ENCODE measurements around the gene OXLD1.

The OXLD1 gene

DNA sequence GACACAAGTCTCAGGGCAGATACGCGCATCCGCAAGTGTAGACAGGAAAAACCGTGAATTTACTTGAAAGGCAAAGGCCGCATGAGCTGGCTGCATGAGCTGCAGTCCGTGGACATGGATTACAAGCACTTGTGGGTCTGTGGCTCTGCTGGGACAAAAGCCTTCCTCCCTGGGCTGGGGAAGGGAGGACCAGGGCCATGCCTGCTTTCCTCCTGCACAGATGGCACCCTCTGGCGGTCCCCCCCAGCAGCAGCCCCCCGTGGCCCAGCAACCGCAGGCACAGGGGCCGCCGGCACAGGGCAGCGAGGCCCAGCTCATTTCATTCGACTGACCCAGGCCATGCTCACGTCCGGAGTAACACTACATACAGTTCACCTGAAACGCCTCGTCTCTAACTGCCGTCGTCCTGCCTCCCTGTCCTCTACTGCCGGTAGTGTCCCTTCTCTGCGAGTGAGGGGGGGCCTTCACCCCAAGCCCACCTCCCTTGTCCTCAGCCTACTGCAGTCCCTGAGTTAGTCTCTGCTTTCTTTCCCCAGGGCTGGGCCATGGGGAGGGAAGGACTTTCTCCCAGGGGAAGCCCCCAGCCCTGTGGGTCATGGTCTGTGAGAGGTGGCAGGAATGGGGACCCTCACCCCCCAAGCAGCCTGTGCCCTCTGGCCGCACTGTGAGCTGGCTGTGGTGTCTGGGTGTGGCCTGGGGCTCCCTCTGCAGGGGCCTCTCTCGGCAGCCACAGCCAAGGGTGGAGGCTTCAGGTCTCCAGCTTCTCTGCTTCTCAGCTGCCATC is 35.1 kb upstream of the OXLD1 start:
- DNase-seq: no peak

- no peak for DNase-seq
Measured at GRCh38 chr17:81700353-81701287, 34.2 kb upstream of the OXLD1 start.

DNA sequence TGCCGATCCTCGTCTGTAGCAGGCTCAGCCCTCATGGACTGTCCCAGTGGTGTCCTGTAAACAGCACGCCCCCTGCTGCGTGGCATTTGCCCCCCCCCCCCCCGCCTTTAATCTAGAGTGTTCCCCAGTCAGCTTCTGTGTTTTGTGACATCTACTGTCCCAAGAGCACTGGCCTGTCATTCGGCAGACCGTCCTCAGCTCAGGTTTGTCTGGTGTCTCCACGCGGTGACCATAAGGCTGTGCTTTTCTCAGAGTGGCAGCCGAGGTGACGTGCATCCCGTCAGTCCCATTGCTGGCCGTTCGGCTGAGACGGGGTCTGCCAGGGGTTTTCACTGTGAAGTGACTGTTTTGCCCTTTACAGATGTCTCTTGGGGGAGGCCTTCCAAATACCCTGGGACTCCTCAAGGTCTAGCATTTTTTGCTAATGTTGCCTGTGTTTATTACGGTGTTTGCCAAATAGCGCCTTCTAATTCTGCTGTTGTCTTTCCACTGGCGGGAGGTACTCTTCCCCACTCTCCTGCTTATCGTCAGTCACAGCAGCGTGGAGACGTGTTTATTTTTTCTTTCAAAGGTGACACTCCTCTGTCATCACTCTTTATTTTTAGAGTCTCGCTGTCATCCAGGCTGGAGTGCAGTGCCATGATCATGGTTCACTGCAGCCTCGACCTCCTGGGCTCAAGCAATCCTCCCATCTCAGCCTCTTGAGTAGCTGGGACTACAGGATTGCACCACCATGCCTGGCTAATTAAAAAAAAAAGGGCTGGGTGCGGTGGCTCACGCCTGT is 31.0 kb upstream of the OXLD1 start:
- DNase-seq: no peak

GRCh38 chr17:81696218-81696941 is 30.0 kb upstream of the OXLD1 start:
- no peak for DNase-seq

DNA sequence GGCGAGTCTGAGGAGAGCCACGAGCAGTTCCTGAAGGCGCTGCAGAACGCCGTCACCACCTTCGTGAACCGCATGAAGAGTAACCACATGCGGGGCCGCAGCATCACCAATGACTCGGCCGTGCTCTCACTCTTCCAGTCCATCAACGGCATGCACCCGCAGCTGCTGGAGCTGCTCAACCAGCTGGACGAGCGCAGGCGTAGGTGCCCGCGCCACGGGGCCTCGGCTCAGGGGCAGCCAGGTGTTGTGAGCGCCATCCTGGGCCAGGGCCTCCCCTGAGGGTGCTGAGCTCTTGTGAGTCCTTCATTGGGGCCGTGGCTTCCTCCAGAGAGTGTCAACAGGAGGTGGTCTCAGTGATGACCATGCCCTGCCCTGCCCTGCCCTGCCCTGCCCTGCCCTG is 29.4 kb upstream of the OXLD1 start:
- DNase-seq: no peak

DNA sequence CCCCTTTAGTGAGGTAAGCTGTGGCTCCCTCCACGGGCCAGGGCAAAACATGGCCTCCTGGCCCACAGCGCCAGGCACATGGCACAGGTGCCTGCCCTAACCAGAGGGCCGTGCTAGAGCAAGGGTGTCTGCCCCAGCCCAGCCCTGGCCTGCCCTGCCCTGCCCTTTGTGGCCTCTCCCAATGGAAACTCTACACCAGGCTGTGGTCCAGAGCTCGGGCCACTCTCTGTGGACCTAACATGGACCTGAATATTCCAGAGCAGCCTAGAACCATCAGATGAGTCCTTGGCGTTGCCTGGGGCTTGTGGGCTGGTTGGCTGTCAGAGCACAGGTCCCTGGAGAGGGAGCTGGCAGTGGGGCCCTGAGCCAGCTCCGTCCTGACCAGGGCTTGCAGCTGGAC is 28.8 kb upstream of the OXLD1 start:
- DNase-seq: no peak

GRCh38 chr17:81694810-81695209 is 28.4 kb upstream of the OXLD1 start:
- DNase-seq: no peak

- no peak for DNase-seq
Measured at GRCh38 chr17:81693509-81694210, 27.3 kb upstream of the OXLD1 start.

GRCh38 chr17:81691608-81692007 is 25.2 kb upstream of the OXLD1 start:
- no peak for DNase-seq

GRCh38 chr17:81691196-81691595 is 24.8 kb upstream of the OXLD1 start:
- DNase-seq: no peak

- no peak for DNase-seq
Measured at GRCh38 chr17:81690549-81690948, 24.1 kb upstream of the OXLD1 start.

- no peak for DNase-seq
Measured at GRCh38 chr17:81690066-81690465, 23.7 kb upstream of the OXLD1 start.

DNA sequence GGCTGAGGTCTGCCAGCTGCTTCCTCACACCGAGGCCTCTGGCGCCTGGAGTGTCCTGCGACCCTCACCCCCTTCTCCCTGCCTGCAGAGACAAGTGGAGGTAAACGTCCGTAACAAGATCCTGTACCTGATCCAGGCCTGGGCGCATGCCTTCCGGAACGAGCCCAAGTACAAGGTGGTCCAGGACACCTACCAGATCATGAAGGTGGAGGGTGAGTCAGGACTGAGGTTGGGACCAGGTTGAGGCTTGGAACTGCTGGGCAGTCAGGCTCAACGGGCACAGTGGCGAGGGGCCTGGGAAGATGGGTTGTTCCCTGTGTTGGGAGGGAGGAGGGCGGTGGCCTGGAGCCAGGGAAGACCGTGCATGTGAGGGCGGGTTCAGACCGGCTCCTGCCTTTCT is 22.2 kb upstream of the OXLD1 start:
- no peak for DNase-seq

DNA sequence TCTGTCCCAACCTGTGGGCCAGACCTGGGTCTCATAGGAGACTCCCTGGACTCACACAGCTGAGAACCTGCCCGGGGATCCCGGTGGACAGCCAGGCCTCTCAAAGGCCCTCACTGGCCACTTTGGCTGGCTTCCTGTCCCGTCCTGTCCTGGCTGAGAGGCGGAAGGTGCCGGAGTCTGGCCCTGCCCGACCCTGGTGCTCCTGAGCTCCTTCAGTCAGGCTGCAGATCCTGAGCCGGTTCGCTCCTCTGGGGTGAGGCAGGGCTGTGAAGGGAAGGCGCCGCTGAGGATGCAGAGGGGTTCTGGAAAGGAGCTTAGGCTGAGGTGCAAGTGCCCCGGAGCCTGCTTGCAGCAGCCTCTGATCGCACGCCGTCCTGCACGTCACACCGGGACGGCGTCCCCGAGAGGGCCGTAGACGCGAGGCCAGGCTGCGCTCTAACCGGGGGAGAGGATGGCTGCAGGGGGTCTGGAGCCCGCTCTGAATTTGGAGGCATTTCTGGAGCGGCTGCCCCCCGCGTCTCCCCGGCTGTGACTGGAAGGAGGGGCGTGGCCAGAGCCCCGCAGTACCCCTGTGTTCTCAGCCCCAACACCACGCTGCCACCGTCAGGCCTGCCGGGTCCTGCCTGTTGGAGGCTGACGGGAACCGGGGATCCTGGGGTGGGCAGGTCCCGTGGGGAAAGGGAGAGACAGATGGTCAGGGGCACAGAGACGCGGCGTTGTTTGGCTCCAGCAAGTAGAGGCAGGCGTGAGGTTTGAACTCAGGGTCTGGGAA is 21.6 kb upstream of the OXLD1 start:
- no peak for DNase-seq

DNA sequence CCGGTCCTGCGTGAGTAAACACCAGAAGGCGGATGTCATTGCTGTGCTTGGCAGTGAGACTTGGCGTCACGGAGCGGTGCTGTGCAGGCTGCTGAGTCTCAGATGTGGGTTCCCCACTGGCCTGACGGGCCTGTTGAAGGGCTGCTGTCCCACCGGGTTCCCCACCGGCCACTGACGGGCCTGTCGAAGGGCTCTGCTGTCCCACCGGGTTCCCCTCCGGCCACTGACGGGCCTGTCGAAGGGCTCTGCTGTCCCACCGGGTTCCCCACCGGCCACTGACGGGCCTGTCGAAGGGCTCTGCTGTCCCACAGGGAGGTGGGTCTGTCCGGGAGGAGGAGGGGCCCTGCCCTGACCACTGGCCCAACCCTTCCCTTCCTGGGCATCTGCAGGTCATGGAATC is 20.2 kb upstream of the OXLD1 start:
- no peak for DNase-seq

GRCh38 chr17:81685108-81685507 is 18.7 kb upstream of the OXLD1 start:
- DNase-seq: no peak

DNA sequence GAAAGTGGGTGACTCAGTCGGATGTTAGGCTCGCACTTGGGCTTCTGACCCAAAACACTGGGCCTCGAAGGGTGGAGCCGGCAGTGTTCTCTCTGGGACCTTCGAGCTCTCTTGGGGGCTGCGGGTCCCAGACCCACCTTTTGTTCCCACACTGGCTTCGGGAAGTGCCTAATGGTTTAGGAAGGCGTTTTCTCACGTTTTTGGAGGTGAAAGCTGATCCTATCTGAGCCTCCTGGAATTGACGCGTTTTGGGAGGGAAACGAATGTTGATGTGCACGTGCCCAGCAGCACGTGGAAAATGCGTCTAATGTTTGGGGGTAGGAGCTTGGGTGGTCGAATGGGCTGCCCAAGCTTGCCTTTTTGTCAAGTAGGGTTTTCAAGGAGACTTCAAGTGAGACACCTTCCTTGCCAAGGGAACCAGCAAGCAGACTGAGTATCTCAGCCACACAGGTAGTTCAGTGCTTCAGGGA is 18.1 kb upstream of the OXLD1 start:
- DNase-seq: no peak

- peak; percentile 98 for DNase-seq
Measured at GRCh38 chr17:81683584-81684441, 17.4 kb upstream of the OXLD1 start, which contains the start of the genes ARL16 and HGS. TSS of gene ARL16 (minus strand) at chr17:81683797. CDS start at chr17:81683753, 44 bp downstream. TSS of gene HGS (plus strand) at chr17:81684011. CDS start at chr17:81684067, 56 bp downstream.

- no peak for DNase-seq
Measured at GRCh38 chr17:81683208-81683583, 16.8 kb upstream of the OXLD1 start.

Measured in NCI-H510A (cell line).